WI38 (cell line): ENCODE results near the gene TMEM8B.

Source experiments
- H3K4me3 ChIP-seq: 2 replicates; pipeline ENCODE4 v1.5.1; 2011; ENCODE audit warnings: low read depth, mild to moderate bottlenecking, control low read depth, low read length
- TF ChIP-seq, protein P1 (sequence below): IDR thresholded peaks from 2 replicates; pipeline ENCODE4 v1.5.1; 2012; ENCODE audit warnings: low read depth, mild to moderate bottlenecking, control low read depth, low read length

The TMEM8B gene

DNA sequence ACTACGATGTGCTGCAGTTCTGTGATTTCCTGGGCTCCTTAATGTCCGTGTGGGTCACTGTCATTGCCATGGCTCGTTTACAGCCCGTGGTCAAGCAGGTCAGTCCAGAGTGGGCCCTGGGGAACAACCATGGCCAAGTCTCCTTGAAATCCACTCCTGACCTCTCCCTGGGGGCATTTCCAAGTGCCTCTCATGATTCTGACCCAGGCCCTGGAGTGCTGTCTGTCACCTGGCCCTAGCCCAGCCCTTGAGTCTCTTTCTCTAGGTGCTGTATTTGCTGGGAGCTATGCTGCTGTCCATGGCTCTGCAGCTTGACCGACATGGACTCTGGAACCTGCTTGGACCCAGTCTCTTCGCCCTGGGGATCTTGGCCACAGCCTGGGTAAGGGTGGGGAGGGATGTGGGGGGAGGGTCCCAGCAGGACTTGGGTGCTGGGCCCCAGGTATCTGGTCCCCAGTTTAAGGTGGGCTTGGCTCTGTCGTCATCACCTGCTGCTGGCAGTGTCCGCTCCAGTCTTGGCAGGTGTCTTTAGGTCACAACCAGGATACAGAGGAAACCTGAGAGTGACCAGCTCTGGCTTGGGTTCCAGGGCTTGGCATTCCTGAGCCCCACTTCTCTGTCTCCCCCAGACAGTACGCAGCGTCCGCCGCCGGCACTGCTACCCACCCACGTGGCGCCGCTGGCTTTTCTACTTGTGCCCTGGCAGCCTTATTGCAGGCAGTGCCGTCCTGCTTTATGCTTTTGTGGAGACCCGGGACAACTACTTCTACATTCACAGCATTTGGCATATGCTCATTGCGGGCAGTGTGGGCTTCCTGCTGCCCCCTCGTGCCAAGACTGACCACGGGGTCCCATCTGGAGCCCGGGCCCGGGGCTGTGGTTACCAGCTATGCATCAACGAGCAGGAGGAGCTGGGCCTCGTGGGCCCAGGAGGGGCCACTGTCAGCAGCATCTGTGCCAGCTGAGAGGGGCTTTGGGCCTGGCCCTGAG lies 24.1 kb downstream of the TMEM8B start:
- H3K4me3 ChIP-seq = no peak overlapping the region
- TF ChIP-seq, protein P1, sequence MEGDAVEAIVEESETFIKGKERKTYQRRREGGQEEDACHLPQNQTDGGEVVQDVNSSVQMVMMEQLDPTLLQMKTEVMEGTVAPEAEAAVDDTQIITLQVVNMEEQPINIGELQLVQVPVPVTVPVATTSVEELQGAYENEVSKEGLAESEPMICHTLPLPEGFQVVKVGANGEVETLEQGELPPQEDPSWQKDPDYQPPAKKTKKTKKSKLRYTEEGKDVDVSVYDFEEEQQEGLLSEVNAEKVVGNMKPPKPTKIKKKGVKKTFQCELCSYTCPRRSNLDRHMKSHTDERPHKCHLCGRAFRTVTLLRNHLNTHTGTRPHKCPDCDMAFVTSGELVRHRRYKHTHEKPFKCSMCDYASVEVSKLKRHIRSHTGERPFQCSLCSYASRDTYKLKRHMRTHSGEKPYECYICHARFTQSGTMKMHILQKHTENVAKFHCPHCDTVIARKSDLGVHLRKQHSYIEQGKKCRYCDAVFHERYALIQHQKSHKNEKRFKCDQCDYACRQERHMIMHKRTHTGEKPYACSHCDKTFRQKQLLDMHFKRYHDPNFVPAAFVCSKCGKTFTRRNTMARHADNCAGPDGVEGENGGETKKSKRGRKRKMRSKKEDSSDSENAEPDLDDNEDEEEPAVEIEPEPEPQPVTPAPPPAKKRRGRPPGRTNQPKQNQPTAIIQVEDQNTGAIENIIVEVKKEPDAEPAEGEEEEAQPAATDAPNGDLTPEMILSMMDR = no peak

DNA sequence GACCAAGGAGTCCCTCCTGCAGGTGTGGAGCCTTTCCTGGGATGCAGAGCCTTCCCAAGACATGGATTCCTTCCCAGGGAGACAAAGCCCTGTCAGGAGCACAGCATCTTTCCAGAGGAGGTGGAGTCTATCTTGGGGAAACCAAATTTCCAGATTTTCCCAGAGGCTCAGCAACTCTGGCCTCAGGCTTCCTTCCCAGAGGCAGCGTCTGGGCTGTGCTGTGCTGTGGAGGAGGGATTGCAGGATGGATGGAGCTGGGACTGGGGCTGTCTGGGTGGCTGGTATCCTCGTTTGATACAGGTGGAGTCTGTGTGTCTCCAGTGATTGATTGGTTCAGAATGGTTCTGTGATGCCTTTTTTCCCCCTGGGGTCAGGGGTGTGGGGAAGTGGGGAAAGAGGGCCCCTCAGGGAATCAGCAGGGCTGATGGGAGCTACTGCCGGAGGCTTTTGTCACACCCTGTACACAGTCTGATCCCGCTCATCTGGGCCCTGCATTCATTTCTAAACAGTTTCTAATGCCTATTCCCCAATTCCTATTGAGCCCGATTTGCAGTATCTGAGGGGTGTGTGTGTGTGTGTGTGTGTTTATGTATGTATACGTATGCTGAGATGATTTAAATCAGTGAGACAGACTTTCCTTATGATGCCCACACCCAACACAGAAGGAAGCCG lies 25.2 kb downstream of the TMEM8B start:
- H3K4me3 ChIP-seq = no peak overlapping the region
- TF ChIP-seq, protein P1 = no peak

- no peak overlapping the region for H3K4me3 ChIP-seq
- TF ChIP-seq, protein P1 = no peak
These were observed 27.2 kb downstream of the TMEM8B start for GRCh38 chr9:35856206-35856605.

- no peak overlapping the region for H3K4me3 ChIP-seq
- TF ChIP-seq, protein P1 = no peak
These were observed 27.9 kb downstream of the TMEM8B start for GRCh38 chr9:35856882-35857281.

DNA sequence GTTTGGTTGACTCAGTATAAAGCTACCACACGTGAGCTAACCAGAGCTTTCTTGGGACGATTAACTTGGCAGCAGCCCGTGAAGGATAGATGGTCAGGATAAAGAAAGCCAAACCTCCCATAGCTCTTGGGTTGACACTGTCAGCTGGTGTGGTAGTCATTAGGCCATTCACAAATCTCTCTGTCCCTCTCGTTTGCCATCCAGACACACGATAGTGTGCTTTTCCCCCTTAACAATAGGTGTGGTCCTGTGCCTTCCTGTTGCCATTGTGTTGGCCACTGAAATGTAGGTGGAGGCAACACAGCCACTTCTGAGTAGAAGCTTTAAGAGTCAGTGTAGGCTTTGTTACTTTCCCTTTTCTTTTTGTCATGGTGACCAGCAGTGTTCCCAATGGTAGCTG lies 29.4 kb downstream of the TMEM8B start:
- TF ChIP-seq, protein P1 = no peak
- no peak overlapping the region for H3K4me3 ChIP-seq

DNA sequence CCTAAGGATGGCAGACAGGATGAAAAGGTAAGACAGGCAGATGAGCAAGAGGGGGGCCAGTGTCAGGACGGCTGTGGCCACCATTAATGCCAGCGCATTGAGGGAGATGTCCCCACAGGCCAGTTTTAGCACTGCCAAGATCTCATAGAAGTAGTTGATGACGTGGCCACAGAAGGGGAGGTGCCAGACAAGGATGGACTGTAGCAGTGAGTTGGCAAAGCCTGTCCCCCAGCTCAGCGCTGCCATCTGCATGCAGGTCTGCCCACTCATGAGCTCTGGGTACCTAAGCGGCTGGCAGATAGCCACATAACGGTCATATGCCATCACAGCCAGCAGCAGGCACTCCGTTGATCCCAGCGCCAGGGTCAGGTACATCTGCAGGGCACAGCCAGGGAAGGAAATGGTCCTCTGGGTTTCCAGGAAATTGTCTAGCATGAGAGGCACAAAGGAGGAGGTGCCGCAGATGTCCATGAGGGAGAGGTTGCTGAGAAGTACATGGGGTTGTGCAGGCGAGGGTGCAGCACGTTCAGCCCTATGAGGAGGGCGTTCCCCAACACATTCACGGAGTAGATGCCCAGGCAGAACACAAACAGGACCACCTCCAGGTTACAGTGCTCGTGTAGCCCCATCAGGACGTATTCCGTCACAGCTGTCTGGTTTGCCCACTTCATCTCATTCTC lies 30.4 kb downstream of the TMEM8B start:
- H3K4me3 ChIP-seq = no peak overlapping the region
- TF ChIP-seq, protein P1 = no peak
